ENCODE results near the gene ARSG.

The ARSG gene

GRCh38 chr17:68377771-68378267, 86.5 kb downstream of the ARSG start:
- DNase-seq (ENCODE audit: low read depth in 2 of 2) = no peak

- no peak for DNase-seq (ENCODE audit: low read depth in 2 of 2)
Observed at GRCh38 chr17:68378268-68379176, 87.2 kb downstream of the ARSG start.

- no peak for DNase-seq (ENCODE audit: low read depth in 2 of 2)
Observed at GRCh38 chr17:68379177-68379510, 87.8 kb downstream of the ARSG start.

DNA sequence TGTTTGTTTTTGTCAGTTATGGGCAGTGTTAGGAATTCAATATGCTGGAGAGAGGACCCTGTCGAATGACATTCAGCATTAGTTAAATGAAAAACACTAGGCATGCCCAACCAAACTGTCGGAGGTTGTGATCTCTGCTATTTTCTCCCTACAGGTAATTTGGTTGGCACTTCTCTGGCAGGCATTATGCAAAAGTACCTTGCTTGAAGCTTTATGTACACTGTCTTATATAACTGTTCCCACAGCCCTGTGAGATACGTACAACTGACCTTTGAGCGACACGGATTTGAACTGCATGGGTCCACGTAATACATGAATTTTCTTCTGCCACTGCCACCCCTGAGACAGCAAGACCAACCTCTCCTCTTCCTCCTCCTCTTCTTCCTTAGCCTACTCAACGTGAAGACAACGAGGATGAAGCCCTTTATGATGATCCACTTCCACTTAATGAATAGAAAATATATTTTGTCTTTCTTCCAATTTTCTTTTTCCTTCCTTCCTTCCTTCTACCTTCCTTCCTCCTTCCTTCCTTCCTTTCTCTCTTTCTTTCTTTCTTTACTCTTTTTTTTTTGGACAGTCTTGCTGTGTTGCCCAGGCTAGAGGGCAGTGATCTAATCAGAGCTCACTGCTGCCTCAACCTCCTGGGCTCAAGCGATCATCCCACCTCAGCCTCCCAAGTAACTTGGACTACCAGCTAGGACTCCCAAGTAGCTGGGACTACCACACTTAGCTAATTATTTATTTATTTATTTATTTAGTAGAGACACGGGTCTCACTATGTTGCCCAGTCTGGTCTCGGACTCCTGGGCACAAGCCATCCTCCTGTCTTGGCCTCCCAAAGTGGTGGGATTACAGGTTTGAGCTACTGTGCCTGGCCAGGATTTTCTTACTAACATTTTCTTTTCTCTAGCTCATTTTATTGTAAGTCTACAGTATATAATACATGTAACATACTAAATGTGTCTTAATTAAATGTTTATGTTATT, 88.7 kb downstream of the ARSG start:
- no peak for DNase-seq (ENCODE audit: low read depth in 2 of 2)

- DNase-seq (ENCODE audit: low read depth in 2 of 2) = no peak
Observed at GRCh38 chr17:68381076-68381900, 90.0 kb downstream of the ARSG start.

DNA sequence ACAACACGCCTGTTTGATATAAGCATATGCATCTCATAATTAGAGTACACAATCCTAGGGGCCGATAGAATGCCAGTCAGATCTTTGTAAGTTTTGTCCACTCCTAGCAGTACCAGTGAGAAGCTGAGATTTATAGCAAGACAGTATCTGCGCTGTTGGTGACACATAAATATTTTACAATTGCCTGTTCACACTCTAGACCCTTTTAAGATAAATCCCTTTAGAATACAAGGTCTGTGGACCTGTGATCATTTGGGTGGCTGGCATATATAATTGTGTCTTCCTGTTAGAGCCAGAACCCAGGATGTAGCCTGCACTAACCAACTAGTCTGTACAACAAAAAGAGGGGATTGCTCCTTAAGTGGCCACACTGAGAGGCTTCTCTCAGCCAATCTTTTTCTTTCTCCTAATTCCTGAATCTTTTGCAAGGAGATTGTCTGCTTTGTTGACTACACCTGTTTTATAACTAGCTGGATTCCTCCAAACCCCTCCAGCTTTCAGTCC, 91.3 kb downstream of the ARSG start:
- no peak for DNase-seq (ENCODE audit: low read depth in 2 of 2)

DNA sequence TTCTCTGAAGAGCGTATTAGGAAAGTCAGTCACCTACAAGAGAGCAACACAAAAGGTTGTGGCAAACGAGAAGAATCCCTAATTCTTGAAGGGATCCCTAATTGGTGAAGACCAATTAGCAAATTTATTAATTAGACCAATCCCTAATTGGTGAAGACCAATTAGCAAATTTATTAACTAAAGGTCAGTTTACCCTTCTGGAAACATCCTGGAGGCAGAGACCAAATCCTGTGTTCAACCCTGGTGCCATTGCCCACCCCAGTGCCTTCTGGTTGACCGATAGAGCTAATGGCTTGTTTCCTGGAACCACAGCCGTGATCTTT, 91.8 kb downstream of the ARSG start:
- no peak for DNase-seq (ENCODE audit: low read depth in 2 of 2)

DNA sequence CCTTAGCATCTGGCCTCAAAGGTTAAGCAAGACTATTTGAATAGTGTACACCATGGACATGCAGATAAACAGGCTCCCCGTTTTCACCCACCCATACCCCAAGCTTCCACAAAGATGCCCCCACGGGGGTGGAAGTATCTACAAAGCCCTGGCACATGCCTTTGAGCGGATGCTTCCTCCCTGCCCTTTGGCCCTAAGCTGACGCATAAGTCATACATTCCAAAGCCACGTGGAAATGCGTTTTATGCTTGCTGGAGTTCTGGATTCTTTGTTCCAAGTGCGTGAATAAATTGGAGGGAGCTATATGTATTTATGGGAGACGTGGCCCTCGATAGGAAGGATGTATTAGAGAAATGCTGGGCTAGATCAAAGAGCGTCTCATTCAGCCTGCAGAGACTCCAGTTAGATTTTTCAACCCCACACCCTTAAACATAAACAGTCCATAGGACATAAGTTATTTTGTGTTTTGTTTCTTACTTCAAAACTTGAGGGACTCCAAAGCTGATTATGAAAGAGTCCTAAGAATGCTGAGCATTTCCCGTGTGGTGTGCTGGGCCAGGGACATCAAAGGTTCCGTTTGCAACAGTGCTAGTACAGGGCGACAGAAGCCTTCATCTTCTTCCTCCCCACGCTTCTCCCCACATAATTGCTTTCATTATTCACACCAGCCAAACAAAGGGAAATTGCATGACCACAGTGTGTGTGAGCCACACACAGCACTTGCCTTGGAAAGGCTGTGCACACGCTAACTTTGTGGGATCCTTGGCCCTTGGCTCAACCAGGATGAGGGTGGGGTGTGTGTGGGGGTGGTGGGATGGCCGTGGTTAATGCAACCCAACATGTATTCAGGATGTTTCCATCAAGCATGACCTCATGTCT, 92.4 kb downstream of the ARSG start:
- DNase-seq (ENCODE audit: low read depth in 2 of 2) = no peak

GRCh38 chr17:68384471-68384870, 93.2 kb downstream of the ARSG start:
- no peak for DNase-seq (ENCODE audit: low read depth in 2 of 2)

DNA sequence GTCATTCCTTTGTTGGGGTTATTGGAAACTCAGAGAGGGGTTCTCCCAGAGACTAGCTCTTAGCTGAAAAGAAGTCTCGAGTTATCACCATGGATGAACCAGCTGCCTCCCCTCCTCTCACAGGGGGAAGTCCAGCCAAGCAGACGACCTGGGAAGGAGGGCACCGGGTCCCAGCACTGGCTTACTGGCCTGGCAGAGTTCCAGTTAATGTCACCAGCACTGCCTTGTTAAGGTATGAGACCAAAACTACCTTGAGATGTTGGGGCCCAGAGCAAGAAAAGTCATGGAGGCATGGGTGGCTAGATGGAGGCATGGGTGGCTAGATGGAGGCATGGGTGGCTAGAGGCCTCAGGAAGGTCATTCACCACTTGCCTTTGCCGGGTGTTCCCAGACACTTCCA, 93.6 kb downstream of the ARSG start:
- DNase-seq (ENCODE audit: low read depth in 2 of 2) = no peak

DNA sequence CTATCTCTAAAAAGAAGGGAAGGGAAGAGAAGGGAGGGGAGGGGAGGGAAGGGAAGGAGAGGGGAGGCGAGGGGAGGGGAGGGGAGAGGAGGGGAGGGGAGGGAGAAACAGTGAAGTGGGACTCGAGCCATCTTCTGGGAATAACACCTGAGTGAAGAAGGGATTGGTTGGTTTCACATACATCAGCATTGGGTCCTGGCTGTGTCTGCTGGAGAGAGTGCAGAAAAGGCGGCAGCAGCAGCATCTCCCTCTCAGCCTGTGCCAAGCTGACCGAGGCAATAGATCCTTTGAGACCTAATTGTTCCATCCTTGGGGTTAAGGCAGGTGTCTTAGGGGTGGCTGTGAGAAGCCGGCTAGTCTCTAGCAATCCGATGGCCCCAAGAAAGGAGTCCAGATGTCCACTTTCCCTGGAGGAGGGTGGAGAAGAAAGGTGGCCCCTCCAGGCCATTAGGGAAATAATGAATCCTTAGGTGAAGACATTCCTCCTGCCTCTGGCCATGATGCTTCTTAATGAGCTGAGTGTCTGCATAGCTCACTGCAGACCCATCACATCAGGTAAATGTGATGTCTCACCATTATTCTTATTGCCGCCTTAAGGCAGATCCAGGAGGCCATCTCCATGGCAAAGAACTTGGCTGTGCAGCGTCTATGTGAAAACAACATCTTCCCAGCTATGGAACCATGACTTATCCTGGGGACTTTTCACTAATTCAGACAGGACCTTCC, 94.4 kb downstream of the ARSG start:
- DNase-seq (ENCODE audit: low read depth in 2 of 2) = no peak

DNA sequence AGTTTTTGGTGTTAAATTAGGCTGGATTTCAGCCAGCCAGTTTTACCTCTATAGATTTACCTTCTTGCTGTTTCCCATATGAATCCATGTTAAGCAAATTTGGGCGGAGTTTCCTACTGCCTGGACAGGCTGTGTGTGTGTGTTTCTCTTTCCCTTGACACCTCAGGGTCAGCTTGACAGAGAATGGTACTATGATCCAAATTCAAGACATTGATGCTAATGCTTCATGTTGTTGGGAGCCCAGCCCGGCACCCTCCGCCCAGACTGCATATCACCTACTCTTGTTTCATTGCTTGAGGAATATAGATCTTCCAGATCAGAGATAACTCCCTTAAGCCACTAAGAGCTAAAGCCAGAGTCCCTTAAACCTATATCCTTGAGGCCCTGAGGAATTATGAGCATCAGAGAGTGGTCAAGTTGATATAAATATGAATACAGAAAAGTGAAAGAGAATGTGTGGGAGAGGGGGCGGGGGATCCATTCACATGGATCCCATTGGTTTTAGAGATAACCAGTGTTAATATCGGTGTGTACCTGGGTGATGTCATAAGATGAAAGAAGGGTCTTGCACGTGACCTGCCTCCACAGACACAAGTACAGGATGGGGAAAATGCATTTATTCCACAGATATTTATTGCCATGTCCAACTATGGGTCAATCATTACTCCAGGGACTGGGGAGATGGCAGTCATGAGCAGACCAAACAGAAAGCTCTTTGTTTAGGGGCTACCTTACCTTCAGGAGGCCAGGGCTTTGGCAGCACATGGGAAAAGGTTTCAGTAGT, 96.3 kb downstream of the ARSG start:
- DNase-seq (ENCODE audit: low read depth in 2 of 2) = no peak

GRCh38 chr17:68389041-68389440, 97.7 kb downstream of the ARSG start:
- DNase-seq (ENCODE audit: low read depth in 2 of 2) = no peak

GRCh38 chr17:68390888-68391545, 99.7 kb downstream of the ARSG start:
- no peak for DNase-seq (ENCODE audit: low read depth in 2 of 2)

DNA sequence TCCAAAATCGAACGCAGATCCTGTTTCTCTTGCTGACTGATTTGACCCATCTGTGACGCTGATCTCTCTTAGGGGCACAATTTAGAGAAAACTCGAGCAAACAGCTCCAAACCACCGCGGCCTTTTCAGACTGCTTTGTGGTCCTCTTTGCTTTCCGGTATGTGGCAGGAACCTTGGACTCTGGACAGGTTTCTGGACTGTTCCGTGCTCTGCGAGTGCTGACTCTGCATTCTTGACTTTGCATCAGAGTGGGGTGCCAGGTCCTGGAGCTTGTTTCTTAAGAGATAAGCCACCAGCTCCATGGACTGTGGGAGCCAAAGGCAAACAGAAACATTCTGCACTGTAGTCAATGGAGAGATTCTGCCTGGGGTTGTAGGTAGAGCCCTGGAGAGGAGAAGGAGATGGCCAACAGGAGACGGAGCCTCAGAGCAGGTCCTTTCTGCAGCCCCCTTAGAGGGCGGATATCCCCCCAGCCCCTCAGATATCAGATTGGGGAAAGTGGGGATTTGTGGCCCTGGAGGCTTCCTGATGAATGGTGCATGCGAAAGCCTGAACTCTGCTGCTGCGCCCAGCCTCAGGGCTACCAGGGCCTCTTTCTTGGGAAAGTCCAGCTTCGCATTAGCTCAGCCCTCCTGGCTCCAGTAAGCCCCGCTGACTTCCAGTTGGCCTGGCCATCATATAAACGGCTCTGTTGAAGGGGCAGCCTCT, 100.4 kb downstream of the ARSG start:
- DNase-seq (ENCODE audit: low read depth in 2 of 2) = no peak

DNA sequence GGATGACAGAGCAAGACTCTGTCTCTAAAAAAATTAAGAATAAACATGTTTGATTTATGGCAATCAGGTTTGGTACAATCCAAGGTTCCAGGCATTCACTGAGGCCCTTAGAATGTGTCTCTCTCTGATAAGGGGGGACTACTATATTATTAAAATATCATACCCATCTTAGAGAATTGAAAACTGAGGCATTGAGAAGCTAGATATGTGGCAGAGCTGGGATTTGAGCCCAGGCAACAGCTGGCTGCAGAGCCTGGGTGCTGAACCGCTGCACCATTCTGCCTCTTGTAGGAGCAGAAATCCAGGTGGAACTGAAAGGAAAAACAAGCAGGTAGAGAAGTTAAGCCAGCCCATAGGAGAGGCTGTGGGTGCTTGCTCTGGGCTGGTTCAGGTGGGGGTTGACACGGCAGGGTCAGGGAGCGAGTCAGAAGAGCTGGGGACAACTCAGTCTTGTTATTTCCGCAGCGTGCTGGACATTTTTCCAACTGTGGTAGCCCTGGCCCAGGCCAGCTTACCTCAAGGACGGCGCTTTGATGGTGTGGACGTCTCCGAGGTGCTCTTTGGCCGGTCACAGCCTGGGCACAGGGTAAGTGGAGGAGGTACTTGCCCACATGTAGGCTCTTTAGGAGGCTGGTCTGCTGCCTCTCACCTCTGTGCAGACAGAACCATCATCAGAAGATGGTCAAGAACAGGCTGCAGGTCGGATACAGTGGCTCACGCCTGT, 103.5 kb downstream of the ARSG start:
- no peak for DNase-seq (ENCODE audit: low read depth in 2 of 2)
